Measurements from ENCODE around the gene GULP1. TPM values are rescaled to one million over a fixed set of nuclear protein-coding genes. Genes with fewer than 3 reads are reported as not detected.

Gene GULP1
- polyA plus RNA-seq, 1 donor (not counting 4 experiments of a cell fraction or from before 2014, with no cell fraction given), result 11.7 TPM

DNA sequence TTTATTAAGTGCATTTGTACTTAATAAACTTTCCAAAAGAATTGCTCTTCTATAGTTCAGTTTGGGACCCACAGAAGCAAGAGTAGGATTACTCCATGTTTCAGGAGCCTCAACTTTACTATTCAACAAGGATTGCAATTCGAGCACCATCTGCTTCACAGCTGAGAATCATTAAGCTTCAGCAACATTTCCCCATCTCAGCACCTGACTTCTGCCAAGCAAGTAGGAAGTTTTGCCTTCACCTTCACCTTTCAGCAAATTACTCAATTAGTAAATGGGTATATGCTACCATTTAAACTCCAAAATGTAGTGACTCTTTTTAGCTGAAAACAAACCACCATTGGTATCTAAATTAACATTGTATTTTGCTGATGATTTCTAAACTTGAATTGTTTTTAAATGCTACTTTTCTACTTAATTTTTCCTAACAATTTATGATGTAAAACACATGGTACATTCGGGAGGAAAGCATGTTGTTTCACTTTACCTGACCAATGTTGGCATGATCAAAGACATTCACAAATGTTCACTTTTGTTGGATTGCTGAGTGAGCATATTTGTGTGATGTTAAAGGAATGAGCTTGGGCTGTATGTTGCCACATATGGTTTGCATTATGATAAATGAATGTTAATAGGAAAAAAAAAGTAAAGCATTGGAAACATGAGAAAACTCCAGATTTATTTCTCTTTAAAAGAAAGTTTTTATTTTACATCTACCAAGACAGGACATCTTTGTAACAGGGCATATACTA lies 159.2 kb downstream of the GULP1 start:
- no peaks in the 10 kb centered on the region for H3K9me1 ChIP-seq (ENCODE audit: control insufficient read depth, extremely low read depth, insufficient read depth, low read length)
- H3K79me2 ChIP-seq (ENCODE audit: control insufficient read depth, insufficient read depth, low read length), result no peaks in the 10 kb centered on the region
- no peak overlapping the region for H3K9ac ChIP-seq (ENCODE audit: control insufficient read depth, extremely low read depth, insufficient read depth, low read length)
- no peak overlapping the region for H3K27ac ChIP-seq (ENCODE audit: control insufficient read depth, insufficient read depth, low read length)
- dilution Hi-C loops (cut with MboI; ENCODE audit: extremely low pct_ligation_motif_present, low sequenced_read_pairs), result no loop called here
- no peak for DNase-seq (ENCODE audit: low read depth, low spot score)
- no peaks in the 10 kb centered on the region for H3K4me1 ChIP-seq (ENCODE audit: control insufficient read depth, extremely low read depth, insufficient read depth, low read length)
- H3K36me3 ChIP-seq (ENCODE audit: control insufficient read depth in 2 of 2, extremely low read depth in 1 of 2, insufficient read depth in 2 of 2, low read length in 2 of 2), result no peaks in the 10 kb centered on the region
- no peak overlapping the region for H3K4me2 ChIP-seq (ENCODE audit: control insufficient read depth, extremely low read depth, insufficient read depth, low read depth, low read length)
- no peak overlapping the region for H2AFZ ChIP-seq (ENCODE audit: control insufficient read depth, low read length)
- H3K9me3 ChIP-seq (ENCODE audit: control insufficient read depth, low read depth, low read length), result no peaks in the 10 kb centered on the region
- no peaks in the 10 kb centered on the region for H4K20me1 ChIP-seq (ENCODE audit: control insufficient read depth, extremely low read depth, insufficient read depth, low read length)
- no peak for FAIRE-seq
- TF ChIP-seq CTCF (optimal IDR thresholded peaks at IDR 0.05 in 1 of 3, IDR thresholded peaks at IDR 0.05 in 1 of 3, conservative IDR thresholded peaks at IDR 0.05 in 1 of 3; ENCODE audit: extremely low read depth in 1 of 3, insufficient read depth in 2 of 3, low read length in 3 of 3) (no peak), EZH2 (IDR thresholded peaks at IDR 0.05; ENCODE audit: low read length) (no peak)
- H3K4me3 ChIP-seq (ENCODE audit: control insufficient read depth in 2 of 3, extremely low read depth in 1 of 3, insufficient read depth in 2 of 3, low read depth in 1 of 3, low read length in 3 of 3), result no peak overlapping the region
- no peaks in the 10 kb centered on the region for H3K27me3 ChIP-seq (ENCODE audit: control insufficient read depth, extremely low read depth, insufficient read depth, low read length)

DNA sequence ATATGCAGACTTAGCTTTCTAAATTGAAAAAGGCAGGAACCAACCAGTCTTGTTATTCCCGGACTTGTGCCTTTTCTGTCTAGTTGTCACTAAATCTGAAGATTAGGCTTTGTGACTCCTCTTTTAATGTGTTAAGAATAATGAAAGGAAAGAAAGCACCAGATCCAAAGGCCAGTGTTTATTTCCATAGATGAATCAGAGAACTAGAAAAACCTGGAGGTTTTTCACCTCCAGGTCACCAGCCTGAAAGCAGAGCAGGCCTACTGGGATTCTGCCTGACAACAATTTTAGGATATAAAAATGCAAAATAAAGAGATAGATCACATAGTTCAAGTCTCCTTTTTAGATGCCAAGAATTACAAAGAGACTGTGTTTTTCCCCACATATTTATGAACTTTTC lies 160.4 kb downstream of the GULP1 start:
- DNase-seq (ENCODE audit: low read depth, low spot score) (no peak), FAIRE-seq (no peak)
- Histone ChIP-seq H3K9me3 (ENCODE audit: control insufficient read depth, low read depth, low read length) (no peaks in the 10 kb centered on the region), H4K20me1 (ENCODE audit: control insufficient read depth, extremely low read depth, insufficient read depth, low read length) (no peaks in the 10 kb centered on the region), H3K9me1 (ENCODE audit: control insufficient read depth, extremely low read depth, insufficient read depth, low read length) (no peaks in the 10 kb centered on the region), H3K4me3 (ENCODE audit: control insufficient read depth in 2 of 3, extremely low read depth in 1 of 3, insufficient read depth in 2 of 3, low read depth in 1 of 3, low read length in 3 of 3) (no peak overlapping the region), H3K27me3 (ENCODE audit: control insufficient read depth, extremely low read depth, insufficient read depth, low read length) (no peaks in the 10 kb centered on the region), H2AFZ (ENCODE audit: control insufficient read depth, low read length) (no peak overlapping the region), H3K36me3 (ENCODE audit: control insufficient read depth in 2 of 2, extremely low read depth in 1 of 2, insufficient read depth in 2 of 2, low read length in 2 of 2) (no peaks in the 10 kb centered on the region), H3K79me2 (ENCODE audit: control insufficient read depth, insufficient read depth, low read length) (no peaks in the 10 kb centered on the region), H3K27ac (ENCODE audit: control insufficient read depth, insufficient read depth, low read length) (no peak overlapping the region), H3K4me1 (ENCODE audit: control insufficient read depth, extremely low read depth, insufficient read depth, low read length) (no peaks in the 10 kb centered on the region), H3K9ac (ENCODE audit: control insufficient read depth, extremely low read depth, insufficient read depth, low read length) (no peak overlapping the region), H3K4me2 (ENCODE audit: control insufficient read depth, extremely low read depth, insufficient read depth, low read depth, low read length) (no peak overlapping the region)
- dilution Hi-C loops (cut with MboI; ENCODE audit: extremely low pct_ligation_motif_present, low sequenced_read_pairs), result no loop called here
- no peak for TF ChIP-seq EZH2 (IDR thresholded peaks at IDR 0.05; ENCODE audit: low read length)
- TF ChIP-seq CTCF (optimal IDR thresholded peaks at IDR 0.05 in 1 of 3, IDR thresholded peaks at IDR 0.05 in 1 of 3, conservative IDR thresholded peaks at IDR 0.05 in 1 of 3; ENCODE audit: extremely low read depth in 1 of 3, insufficient read depth in 2 of 3, low read length in 3 of 3), result no peak
